Left lobe of liver (tissue), 2 donors: ENCODE measurements around the gene DNAJC11. TPM values are rescaled to one million over a fixed set of nuclear protein-coding genes. Genes with fewer than 3 reads are reported as not detected.
"Not testable (repeated sequence)": the region's sequence is repeated elsewhere in the genome, so short reads cannot be mapped to it uniquely, and the experiment has no call there.

ENCODE experiments used
- ATAC-seq: fragments of 200-7000 bp; cut with Tn5 transposase; one replicate; pipeline ENCODE4 v1.9.1; 2020; ENCODE audit warnings: mild to moderate bottlenecking, moderate library complexity
- DNase-seq: peaks from one replicate; pipeline ENCODE4 v3.0.0-alpha.2; 2020; ENCODE audit warnings: low spot score
- total RNA-seq: library from RNA; stranded (reverse); gene quantifications from one replicate; pipeline ENCODE4 v1.2.1, GENCODE V29; 2021
- donor health status: DM: no; HTN: no; CAD: no; lungs with moderate emphysema.
- donor health status: DM: no; HTN: yes; CAD: no.

DNAJC11 gene
- total RNA-seq, 1 donor from 2014 or later: 29.5 TPM

- DNase-seq: peak; percentile 82
- peak; percentile 47 for ATAC-seq
These were observed 99.5 kb downstream of the DNAJC11 start for GRCh38 chr1:6601923-6602668.

GRCh38 chr1:6601049-6601922, 100.3 kb downstream of the DNAJC11 start:
- ATAC-seq (peak; percentile 54), DNase-seq (peak; percentile 91)

- DNase-seq (no peak), ATAC-seq (no peak)
These were observed 101.1 kb downstream of the DNAJC11 start for GRCh38 chr1:6600410-6601048.

GRCh38 chr1:6599991-6600390, 101.6 kb downstream of the DNAJC11 start:
- not testable (repeated sequence) for DNase-seq, ATAC-seq

GRCh38 chr1:6599141-6599975, 102.3 kb downstream of the DNAJC11 start:
- no peak for ATAC-seq
- DNase-seq: no peak

GRCh38 chr1:6597777-6598131, 103.9 kb downstream of the DNAJC11 start:
- DNase-seq: no peak

GRCh38 chr1:6596886-6597776, 104.5 kb downstream of the DNAJC11 start:
- ATAC-seq: no peak
- DNase-seq: no peak

More at GRCh38 chr1:6597777-6598131, 103.9 kb downstream of the DNAJC11 start:
- ATAC-seq: no peak

- ATAC-seq (no peak), DNase-seq (no peak)
These were observed 105.3 kb downstream of the DNAJC11 start for GRCh38 chr1:6596351-6596750.

GRCh38 chr1:6594977-6595740, 106.5 kb downstream of the DNAJC11 start:
- ATAC-seq (peak; percentile 9), DNase-seq (no peak)

- ATAC-seq (no peak), DNase-seq (no peak)
These were observed 107.8 kb downstream of the DNAJC11 start for GRCh38 chr1:6593810-6594209.

- ATAC-seq (no peak), DNase-seq (no peak)
These were observed 108.6 kb downstream of the DNAJC11 start for GRCh38 chr1:6592865-6593593.

GRCh38 chr1:6592441-6592840, 109.2 kb downstream of the DNAJC11 start:
- ATAC-seq (no peak), DNase-seq (no peak)

GRCh38 chr1:6591644-6592043, 110.0 kb downstream of the DNAJC11 start:
- DNase-seq (no peak), ATAC-seq (peak; percentile 2)

GRCh38 chr1:6591222-6591621, 110.4 kb downstream of the DNAJC11 start:
- DNase-seq: peak; percentile 48

GRCh38 chr1:6590046-6590445, 111.6 kb downstream of the DNAJC11 start:
- no peak for ATAC-seq
- no peak for DNase-seq

More at GRCh38 chr1:6591222-6591621, 110.4 kb downstream of the DNAJC11 start:
- ATAC-seq: peak; percentile 26

GRCh38 chr1:6588893-6589520, 112.6 kb downstream of the DNAJC11 start:
- DNase-seq (no peak), ATAC-seq (no peak)

GRCh38 chr1:6588128-6588892, 113.3 kb downstream of the DNAJC11 start:
- peak; percentile 15 for ATAC-seq
- DNase-seq: no peak
